ENCODE measurements around the gene CD300LF. TPM values are rescaled to one million over a fixed set of nuclear protein-coding genes. Genes with fewer than 3 reads are reported as not detected.

Gene CD300LF
- total RNA-seq, 4 donors from 2014 or later = 1.1 to 1.7 TPM; not detected in 2

GRCh38 chr17:74659889-74660288, 52.8 kb downstream of the CD300LF start:
- H3K9me3 ChIP-seq = no peaks in the 10 kb centered on the region
- H3K27ac ChIP-seq = no peak overlapping the region
- peak in 1 of 3 donors; percentile 14 for DNase-seq
- no peaks in the 10 kb centered on the region for H3K36me3 ChIP-seq
- no peak overlapping the region for H3K4me3 ChIP-seq
- no peaks in the 10 kb centered on the region for H3K4me1 ChIP-seq
- H3K27me3 ChIP-seq = no peaks in the 10 kb centered on the region
- TF ChIP-seq POLR2A (IDR thresholded peaks at IDR 0.05) = no peak
- TF ChIP-seq, protein P1, sequence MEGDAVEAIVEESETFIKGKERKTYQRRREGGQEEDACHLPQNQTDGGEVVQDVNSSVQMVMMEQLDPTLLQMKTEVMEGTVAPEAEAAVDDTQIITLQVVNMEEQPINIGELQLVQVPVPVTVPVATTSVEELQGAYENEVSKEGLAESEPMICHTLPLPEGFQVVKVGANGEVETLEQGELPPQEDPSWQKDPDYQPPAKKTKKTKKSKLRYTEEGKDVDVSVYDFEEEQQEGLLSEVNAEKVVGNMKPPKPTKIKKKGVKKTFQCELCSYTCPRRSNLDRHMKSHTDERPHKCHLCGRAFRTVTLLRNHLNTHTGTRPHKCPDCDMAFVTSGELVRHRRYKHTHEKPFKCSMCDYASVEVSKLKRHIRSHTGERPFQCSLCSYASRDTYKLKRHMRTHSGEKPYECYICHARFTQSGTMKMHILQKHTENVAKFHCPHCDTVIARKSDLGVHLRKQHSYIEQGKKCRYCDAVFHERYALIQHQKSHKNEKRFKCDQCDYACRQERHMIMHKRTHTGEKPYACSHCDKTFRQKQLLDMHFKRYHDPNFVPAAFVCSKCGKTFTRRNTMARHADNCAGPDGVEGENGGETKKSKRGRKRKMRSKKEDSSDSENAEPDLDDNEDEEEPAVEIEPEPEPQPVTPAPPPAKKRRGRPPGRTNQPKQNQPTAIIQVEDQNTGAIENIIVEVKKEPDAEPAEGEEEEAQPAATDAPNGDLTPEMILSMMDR (IDR thresholded peaks at IDR 0.05) = no peak

DNA sequence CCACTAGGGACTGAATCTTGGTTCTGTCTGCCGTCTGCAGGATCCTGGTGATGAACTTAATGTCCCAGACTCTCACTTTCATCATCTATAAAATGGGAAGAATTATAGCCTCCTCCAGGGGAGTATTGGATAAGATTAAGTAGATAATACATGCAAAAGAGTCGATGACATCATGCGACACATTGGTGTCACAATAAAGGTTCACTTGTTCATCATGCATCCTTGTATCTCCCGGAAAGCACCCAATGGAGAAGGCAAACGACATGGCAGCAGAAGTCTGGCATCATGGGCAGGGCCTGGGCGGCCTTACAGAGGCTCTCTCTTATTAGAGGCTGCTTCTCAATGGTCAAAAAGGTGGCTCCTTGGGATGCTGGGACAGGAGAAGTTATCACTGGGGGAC, 54.1 kb downstream of the CD300LF start:
- no peak overlapping the region for H3K27ac ChIP-seq
- no peaks in the 10 kb centered on the region for H3K36me3 ChIP-seq
- peak in 1 of 3 donors; percentile 18 for DNase-seq
- no peak overlapping the region for H3K4me3 ChIP-seq
- no peaks in the 10 kb centered on the region for H3K9me3 ChIP-seq
- TF ChIP-seq POLR2A (IDR thresholded peaks at IDR 0.05) = no peak
- TF ChIP-seq, protein P1 (IDR thresholded peaks at IDR 0.05) = no peak
- H3K4me1 ChIP-seq = no peaks in the 10 kb centered on the region
- no peaks in the 10 kb centered on the region for H3K27me3 ChIP-seq

DNA sequence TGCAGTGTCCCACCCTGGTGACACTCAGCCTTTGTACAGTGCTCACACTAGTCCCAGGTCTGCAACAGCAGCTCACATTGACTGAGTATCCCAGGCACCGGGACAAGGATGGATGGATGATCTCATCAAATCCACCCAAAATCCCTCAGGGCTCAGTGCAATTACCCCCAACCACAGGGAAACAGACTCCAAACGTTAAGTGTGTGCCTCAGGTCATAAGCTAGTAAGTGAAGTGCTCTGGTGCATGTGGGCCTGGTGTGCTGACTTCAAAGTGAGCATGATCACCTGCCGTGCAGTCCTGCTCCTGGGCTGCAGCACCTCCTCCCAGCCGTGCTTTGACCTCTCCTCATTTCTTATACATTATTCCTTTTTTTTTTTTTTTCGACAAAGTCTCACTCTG, 58.0 kb downstream of the CD300LF start:
- Histone ChIP-seq H3K4me3 (no peak overlapping the region), H3K36me3 (no peaks in the 10 kb centered on the region), H3K4me1 (no peaks in the 10 kb centered on the region), H3K27me3 (no peaks in the 10 kb centered on the region), H3K27ac (no peak overlapping the region), H3K9me3 (no peaks in the 10 kb centered on the region)
- TF ChIP-seq POLR2A (IDR thresholded peaks at IDR 0.05) = no peak
- TF ChIP-seq, protein P1 (IDR thresholded peaks at IDR 0.05) = no peak
- peak in 1 of 3 donors; percentile 11 for DNase-seq

DNA sequence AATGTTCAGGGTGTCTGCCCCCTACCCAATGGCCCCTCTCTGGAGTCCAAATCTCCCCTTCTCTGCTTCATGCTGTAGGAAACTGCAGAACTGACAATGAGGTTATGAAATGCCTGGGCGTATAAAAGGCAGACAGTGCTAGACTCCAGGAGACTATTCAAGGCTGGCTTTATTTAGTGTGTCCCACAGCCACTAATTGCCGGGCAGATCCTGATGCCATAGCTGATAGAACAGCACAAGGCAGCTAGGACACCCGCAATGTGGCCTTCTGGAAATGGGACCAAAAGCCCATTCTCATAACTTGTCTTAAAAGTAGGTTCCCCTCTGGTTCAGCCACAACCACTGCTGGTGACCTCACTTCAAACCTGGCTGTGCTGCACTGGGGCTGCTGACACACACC, 60.7 kb downstream of the CD300LF start:
- H3K27ac ChIP-seq = no peak overlapping the region
- no peaks in the 10 kb centered on the region for H3K27me3 ChIP-seq
- peak in 1 of 3 donors; percentile 29 for DNase-seq
- H3K4me1 ChIP-seq = no peaks in the 10 kb centered on the region
- H3K4me3 ChIP-seq = no peak overlapping the region
- TF ChIP-seq, protein P1 (IDR thresholded peaks at IDR 0.05) = no peak
- no peak for TF ChIP-seq POLR2A (IDR thresholded peaks at IDR 0.05)
- H3K36me3 ChIP-seq = no peaks in the 10 kb centered on the region
- H3K9me3 ChIP-seq = no peaks in the 10 kb centered on the region

DNA sequence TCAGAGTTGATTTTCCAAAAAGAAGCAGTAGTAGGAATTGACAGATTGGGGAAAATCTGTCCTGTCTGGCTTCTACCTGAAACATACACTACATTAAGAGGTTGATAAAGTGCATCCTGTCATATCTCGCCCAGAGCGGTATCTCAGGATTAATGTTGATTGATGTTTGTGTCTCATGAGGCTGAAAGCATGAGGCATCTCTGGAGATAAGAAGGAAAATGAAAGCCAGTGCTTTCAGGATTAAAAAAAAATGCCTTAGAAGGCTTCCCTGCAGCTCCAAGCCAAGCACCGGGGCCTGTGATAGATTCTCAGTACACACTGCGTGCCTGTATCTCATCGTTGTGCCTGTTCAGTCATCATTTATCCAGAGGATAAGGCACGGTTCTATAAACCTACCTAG, 62.8 kb downstream of the CD300LF start:
- Histone ChIP-seq H3K27ac (no peak overlapping the region), H3K36me3 (no peaks in the 10 kb centered on the region), H3K9me3 (no peaks in the 10 kb centered on the region), H3K27me3 (no peaks in the 10 kb centered on the region), H3K4me1 (no peaks in the 10 kb centered on the region), H3K4me3 (no peak overlapping the region)
- peak in 1 of 3 donors; percentile 9 for DNase-seq
- TF ChIP-seq POLR2A (IDR thresholded peaks at IDR 0.05) = no peak
- TF ChIP-seq, protein P1 (IDR thresholded peaks at IDR 0.05) = no peak
